ENCODE data around the gene CNTN4. TPM values are rescaled to one million over a fixed set of nuclear protein-coding genes. Genes with fewer than 3 reads are reported as not detected.

Gene CNTN4
- total RNA-seq, 1 experiment from 2014 or later: 51.3 TPM

DNA sequence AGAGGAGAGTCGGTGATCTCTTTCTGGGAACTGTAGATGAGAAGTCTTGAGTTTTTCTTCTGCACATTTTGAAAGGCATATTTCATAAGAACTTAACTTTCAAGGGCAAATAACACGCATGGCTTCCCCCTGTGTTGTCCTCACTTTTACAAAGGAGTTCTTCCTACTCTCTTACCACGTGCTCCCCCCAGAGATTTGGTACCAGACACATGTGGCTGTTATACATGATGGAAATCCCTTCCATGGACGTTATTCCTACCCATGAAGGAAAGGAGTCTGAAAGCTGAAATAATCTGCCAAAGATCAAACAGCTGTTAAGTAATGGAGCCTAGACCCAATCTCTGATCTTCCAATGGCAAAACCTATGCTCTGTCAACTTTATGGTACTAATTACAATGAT is 1007.1 kb downstream of the CNTN4 start:
- peaks cover 13% of the 10 kb centered on the region for H3K4me1 Mint-ChIP-seq (ENCODE audit: low read depth, unreplicated experiment)
- ChIA-PET POLR2A (no interaction called here), CTCF (interaction anchor here (0.6 kb wide), 1 partner anchor 54 kb away, joined by 4 read pairs; no protein-coding TSS in a partner anchor)
- no peaks in the 10 kb centered on the region for H3K36me3 Mint-ChIP-seq (ENCODE audit: insufficient read depth, unreplicated experiment)
- BruUV-seq (replicated peaks): no TSS peak
- no peak overlapping the region for H3K4me3 Mint-ChIP-seq (ENCODE audit: unreplicated experiment)
- Histone ChIP-seq H3K27me3 (replicated peaks; ENCODE audit: control insufficient read depth, insufficient read depth, low read length) (no peaks in the 10 kb centered on the region), H3K36me3 (ENCODE audit: control insufficient read depth, insufficient read depth, low read length) (no peaks in the 10 kb centered on the region), H3K4me3 (ENCODE audit: low read depth, low read length) (no peak overlapping the region), H3K4me1 (peaks cover 6% of the 10 kb centered on the region; the same call in 1 of the 2 replicates), H3K9me3 (no peaks in the 10 kb centered on the region)
- no peaks in the 10 kb centered on the region for H3K27me3 Mint-ChIP-seq (ENCODE audit: insufficient read depth, unreplicated experiment)
- no peak for DNase-seq
- intact Hi-C loops (cut with micrococcal nuclease; ENCODE audit: unreplicated experiment): no loop called here
- H3K9me3 Mint-ChIP-seq (ENCODE audit: unreplicated experiment): no peaks in the 10 kb centered on the region
- TF ChIP-seq, protein P1, sequence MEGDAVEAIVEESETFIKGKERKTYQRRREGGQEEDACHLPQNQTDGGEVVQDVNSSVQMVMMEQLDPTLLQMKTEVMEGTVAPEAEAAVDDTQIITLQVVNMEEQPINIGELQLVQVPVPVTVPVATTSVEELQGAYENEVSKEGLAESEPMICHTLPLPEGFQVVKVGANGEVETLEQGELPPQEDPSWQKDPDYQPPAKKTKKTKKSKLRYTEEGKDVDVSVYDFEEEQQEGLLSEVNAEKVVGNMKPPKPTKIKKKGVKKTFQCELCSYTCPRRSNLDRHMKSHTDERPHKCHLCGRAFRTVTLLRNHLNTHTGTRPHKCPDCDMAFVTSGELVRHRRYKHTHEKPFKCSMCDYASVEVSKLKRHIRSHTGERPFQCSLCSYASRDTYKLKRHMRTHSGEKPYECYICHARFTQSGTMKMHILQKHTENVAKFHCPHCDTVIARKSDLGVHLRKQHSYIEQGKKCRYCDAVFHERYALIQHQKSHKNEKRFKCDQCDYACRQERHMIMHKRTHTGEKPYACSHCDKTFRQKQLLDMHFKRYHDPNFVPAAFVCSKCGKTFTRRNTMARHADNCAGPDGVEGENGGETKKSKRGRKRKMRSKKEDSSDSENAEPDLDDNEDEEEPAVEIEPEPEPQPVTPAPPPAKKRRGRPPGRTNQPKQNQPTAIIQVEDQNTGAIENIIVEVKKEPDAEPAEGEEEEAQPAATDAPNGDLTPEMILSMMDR (IDR thresholded peaks at IDR 0.05; ENCODE audit: insufficient read depth in 1 of 2, low read depth in 1 of 2, low read length in 1 of 2, severe bottlenecking in 1 of 2, unreplicated experiment in 1 of 2): no peak
- no peak overlapping the region for H3K27ac Mint-ChIP-seq (ENCODE audit: unreplicated experiment)

DNA sequence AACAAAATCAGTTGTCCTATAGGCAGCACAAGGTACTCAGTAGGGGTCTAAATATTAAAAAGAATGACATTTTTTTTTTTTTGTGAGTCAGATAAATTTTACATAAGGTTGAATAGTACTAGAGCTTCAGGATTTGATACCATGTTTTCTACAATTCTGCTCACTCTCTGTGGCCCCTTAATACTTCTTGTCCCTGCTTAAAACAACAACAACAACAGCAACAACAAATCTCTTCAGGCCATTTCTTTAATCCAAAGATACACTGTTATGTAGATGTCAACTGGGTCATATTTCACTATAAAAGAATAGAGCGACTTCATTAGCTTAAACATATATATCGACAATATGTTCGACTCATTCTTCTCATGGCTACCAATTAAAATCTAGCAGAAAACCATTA is 1008.5 kb downstream of the CNTN4 start:
- no TSS peak for BruUV-seq (replicated peaks)
- Mint-ChIP-seq H3K27ac (ENCODE audit: unreplicated experiment) (no peak overlapping the region), H3K4me1 (ENCODE audit: low read depth, unreplicated experiment) (peaks cover 16% of the 10 kb centered on the region), H3K9me3 (ENCODE audit: unreplicated experiment) (no peaks in the 10 kb centered on the region), H3K36me3 (ENCODE audit: insufficient read depth, unreplicated experiment) (no peaks in the 10 kb centered on the region), H3K4me3 (ENCODE audit: unreplicated experiment) (no peak overlapping the region), H3K27me3 (ENCODE audit: insufficient read depth, unreplicated experiment) (no peaks in the 10 kb centered on the region)
- H3K36me3 ChIP-seq (ENCODE audit: control insufficient read depth, insufficient read depth, low read length): no peaks in the 10 kb centered on the region
- CTCF ChIA-PET: no interaction called here
- H3K4me1 ChIP-seq: peaks cover 6% of the 10 kb centered on the region; the same call in 1 of the 2 replicates
- intact Hi-C loops (cut with micrococcal nuclease; ENCODE audit: unreplicated experiment): no loop called here
- TF ChIP-seq, protein P1 (IDR thresholded peaks at IDR 0.05; ENCODE audit: insufficient read depth in 1 of 2, low read depth in 1 of 2, low read length in 1 of 2, severe bottlenecking in 1 of 2, unreplicated experiment in 1 of 2): no peak
- POLR2A ChIA-PET: no interaction called here
- no peaks in the 10 kb centered on the region for H3K9me3 ChIP-seq
- no peaks in the 10 kb centered on the region for H3K27me3 ChIP-seq (replicated peaks; ENCODE audit: control insufficient read depth, insufficient read depth, low read length)
- H3K4me3 ChIP-seq (ENCODE audit: low read depth, low read length): no peak overlapping the region
- no peak for DNase-seq
